GM18517 (cell line): Measurements from ENCODE around the gene ULK3.

ENCODE experiments used
- ATAC-seq: cut with Tn5 transposase; IDR thresholded peaks from one replicate; pipeline ENCODE4 v1.9.1; 2021; ENCODE audit warnings: mild to moderate bottlenecking, moderate library complexity; ENCODE audit not compliant: unreplicated experiment

ULK3 gene

GRCh38 chr15:74841891-74842373, 1.0 kb downstream of the ULK3 start:
- ATAC-seq: no peak

- ATAC-seq: no peak
These were observed 1.8 kb downstream of the ULK3 start for GRCh38 chr15:74840851-74841775.

DNA sequence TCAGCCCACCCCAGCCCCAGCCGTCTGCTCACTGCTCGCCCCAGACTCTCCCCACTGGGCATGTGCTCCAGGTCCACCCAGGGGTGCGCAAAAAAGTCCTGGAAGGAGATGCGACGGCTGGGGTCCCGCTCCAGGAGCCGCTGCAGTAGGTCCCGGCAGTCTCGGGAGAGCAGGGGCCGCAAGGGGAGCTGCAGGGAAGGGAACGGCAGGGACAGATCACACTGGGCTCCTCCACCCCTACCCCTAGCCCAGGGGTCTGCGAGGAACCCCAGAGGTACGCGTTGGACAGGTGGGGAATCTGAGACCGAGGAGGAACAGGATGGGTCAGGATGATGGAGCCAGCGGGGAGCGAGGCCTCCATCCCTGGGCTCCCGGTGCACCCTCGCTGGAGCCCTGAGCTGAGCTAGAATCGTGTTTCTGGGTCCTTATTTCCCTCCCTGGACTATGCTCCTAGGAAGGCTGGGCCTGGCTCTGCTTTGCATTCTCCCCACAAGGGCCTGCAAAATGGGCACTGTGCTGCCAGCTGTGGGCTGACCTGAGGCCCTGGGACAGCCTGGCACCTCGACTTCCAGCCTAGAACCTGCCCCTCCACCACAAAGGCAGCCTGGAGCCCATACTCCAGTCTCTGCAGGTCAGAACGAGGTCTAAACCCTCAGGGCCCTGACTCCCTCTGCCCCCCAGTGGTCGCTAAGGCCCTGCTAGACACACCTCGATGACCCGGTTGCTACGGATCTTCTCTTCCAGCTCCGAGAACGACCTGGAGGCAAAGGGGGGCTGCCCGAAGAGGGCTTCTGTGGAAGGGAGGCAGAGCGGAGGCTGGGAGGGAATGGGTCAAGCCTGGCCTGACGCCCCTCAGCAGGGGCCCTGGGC, 3.2 kb downstream of the ULK3 start:
- ATAC-seq: no peak

- no peak for ATAC-seq
These were observed 4.0 kb downstream of the ULK3 start for GRCh38 chr15:74838746-74839525.

DNA sequence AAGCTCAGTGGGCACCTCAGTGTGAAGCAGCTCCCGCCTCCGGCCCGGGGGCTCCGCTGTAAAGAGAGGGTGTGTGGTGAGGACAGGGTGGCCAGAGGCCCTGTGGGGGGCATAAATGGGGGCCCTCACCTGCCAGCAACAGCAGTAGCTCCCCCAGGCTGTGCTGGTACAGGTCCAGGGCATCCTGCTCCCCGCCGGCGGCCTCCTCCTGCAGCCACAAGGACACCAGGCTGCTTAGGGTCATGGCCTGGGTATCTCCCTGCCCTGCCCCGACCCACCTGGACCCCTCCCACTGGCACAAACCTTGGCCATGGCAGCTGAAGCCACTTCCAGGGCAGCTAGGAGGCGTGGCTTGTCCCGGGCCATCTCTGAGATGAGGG, 4.8 kb downstream of the ULK3 start:
- no peak for ATAC-seq

DNA sequence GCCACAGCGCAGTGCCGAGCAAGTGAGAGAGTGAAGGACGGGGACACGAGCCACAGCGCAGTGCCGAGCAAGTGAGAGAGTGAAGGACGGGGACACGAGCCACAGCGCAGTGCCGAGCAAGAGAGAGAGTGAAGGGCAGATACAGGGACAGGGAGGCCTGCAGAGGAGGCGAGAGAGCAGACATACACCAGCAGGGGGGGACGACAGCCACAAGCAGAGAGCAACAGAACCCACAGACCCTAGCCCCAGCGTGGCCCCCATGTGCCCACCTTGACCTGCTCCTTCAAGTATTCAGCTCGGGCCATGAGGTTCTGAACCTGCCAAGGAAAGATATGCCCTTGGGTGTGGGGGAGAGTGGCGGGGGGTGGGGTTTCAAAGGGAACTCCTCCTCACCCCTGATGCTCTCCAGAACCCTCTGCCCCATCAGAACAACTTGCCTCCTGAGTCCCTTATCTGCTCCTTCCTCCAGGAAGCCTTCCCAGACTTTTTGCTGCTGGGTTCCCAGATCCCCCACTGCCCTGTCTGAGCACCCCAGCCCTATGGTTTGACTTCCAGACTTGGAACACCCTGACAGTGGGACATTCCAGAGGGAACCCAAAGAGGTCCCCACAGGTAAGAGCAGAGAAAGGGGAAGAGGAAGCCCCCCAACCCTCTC, 5.3 kb downstream of the ULK3 start:
- no peak for ATAC-seq

DNA sequence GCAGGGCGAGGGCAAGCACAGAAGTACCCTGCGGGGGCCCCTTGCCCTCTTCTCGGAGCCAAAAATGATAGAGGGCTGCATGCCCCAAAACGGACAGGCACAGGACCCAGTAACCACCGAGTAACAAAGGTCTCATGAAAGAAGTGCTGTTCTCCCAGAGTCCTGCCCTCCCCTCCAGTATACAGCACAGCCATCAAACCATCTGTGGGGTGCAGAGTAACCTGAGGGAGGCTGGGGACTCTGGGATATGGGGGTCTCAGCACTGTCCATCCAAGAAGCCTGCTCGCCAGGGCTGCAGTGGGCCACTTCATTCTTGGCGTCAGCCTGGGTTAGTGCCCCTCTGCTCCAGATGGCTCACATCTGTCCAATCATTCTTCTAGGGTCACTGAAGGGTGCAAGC, 6.1 kb downstream of the ULK3 start:
- ATAC-seq: no peak

DNA sequence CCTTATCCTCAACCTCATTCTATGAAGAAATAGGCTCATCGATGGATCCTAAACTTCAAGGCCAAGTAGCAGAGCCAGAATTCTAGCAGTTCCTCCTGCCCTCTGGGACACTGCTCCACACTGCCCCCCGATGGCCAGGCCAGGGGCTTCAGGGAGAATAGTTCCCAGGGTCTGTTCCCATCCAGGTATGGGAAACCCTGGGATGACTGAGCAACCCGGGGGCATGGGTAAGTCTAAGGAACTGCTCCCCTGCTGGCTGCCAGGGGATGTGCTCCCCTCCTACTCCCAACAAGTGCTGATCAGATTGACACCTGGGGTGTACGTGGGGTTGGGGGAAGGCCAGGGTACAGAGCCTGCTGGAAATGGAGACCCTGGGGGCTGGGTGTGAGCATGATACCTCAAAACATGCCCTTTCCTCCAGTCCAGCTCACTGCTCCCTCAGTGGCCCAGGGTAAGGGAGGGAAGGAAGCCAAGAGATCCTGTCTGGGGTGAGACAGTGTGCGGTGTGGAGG, 7.6 kb downstream of the ULK3 start:
- ATAC-seq: no peak

- no peak for ATAC-seq
These were observed 9.4 kb downstream of the ULK3 start for GRCh38 chr15:74833376-74834107.

DNA sequence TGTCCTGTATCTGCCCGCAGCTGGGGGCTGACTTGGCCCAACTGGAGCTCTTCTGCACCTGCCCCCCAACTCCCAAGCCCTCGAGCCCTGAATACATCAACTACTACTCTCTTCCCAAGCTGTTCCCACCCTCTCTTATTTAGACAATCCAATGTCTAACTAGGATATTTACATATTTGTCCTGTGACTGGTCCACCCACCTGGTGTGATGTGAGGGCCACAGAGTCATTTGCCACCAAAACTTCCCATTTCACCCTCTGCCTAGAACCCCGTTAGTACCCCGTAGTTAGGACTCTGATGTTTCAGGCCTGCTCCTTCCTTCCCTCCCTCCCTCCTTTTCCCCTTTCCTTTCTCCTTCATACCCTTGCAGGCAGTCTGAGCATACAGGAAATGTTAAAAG, 10.1 kb downstream of the ULK3 start:
- no peak for ATAC-seq

DNA sequence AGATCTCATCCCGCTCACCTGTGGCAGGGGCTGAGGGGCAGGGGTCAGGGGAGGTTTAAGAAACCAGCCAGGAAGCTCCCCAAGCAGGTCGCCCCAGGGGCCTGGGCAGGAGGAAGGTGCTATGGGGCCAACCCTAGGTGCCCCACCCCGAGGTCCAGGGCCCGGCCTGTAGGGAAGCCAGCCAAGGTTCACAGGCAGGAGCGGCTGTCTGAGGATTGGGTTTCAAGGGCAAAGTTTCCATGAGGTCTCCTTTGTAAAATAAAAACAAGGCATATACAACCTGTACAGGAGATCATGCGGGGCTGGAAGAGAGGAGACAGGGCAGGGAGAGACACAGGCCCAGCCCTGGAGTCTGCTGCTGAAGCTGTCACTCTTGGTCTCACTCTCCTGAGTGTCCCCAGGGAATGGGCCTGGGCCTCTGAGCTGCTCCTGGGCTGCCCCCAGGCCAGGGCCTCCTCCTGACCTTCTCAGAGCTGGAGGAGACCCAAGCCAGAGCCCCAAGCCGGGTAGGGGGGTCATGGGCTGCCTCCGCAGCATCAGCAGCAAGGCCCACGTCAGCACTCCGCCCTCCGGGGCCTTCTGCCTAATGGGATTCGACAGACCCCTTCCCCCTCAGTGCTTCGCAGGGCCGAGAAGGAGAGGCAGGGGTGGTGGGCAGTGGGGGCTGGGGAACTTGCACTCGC, 11.0 kb downstream of the ULK3 start:
- ATAC-seq: no peak

GRCh38 chr15:74830868-74831267, 12.1 kb downstream of the ULK3 start:
- no peak for ATAC-seq

DNA sequence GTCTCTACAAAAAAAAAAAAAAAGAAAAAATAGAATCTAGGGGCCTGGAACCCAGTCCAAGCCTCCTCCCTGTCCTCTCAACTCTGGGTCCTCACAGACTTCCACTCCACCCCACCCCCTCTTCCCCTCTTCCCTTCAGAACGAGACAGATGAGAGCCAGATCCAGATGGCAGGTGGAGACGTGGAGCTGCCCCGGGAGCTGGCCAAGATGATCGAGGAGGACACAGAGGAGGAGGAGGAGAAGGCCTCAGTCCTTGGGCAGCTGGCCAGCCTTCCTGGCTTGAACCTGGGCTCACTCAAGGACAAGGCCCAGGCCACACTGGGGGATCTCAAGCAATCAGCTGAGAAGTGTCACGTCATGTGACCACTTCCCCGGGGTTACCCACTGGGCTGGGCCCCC, 13.0 kb downstream of the ULK3 start:
- no peak for ATAC-seq

DNA sequence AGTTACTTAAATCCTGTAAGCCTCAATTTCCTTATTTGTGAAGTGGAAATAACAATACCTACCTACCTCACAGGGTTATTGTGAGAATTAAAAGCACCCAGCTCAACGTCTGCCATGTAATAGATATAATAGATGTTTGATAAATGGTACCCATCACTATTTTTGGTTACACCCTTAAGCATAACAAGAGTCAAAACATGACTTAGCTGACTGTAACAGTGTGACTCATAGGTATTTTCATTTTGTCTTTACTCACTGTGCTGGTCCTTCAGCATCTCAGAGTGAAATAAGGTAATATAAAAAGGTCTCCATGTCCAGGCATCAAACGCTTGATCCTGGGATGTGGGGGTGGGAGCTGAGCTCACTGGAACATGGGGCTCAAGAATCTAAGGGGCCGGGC, 13.5 kb downstream of the ULK3 start:
- ATAC-seq: no peak

- ATAC-seq: no peak
These were observed 14.1 kb downstream of the ULK3 start for GRCh38 chr15:74828835-74829234.

DNA sequence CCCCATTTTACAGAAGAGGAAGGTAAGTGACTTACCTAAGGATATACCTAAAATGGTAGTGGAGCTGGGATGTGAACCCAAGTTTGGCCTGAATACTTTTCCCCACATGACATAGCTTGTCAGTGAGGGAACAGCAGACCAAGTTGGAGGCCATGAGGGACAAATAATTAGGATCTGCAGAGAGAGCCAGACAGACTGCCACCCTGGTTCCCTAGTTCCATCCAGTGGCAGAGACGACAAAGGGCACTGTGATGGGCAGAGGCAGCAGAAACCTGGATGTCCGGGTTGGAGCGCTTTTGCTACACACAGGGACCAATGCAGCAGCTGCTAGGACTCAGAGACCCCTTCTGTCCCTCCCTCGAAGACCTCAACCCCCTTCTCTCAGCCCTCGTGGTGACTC, 15.3 kb downstream of the ULK3 start:
- ATAC-seq: no peak

GRCh38 chr15:74826921-74827320, 16.0 kb downstream of the ULK3 start:
- ATAC-seq: no peak

- ATAC-seq: no peak
These were observed 16.6 kb downstream of the ULK3 start, which contains the start of gene CPLX3 for GRCh38 chr15:74826364-74826819. Gene CPLX3, plus strand, starts transcription at chr15:74826627. Its CDS starts 77 bp downstream, at chr15:74826704.

- ATAC-seq: no peak
These were observed 17.1 kb downstream of the ULK3 start for GRCh38 chr15:74825866-74826265.
